H1 (cell line): Measurements from ENCODE around the gene PDZD2. TPM values are rescaled to one million over a fixed set of nuclear protein-coding genes. Genes with fewer than 3 reads are reported as not detected.

Experiments
- CREB1 ChIP-seq: IDR thresholded peaks from 2 replicates; pipeline ENCODE4 v1.6.1; 2012; ENCODE audit warnings: inconsistent platforms
- EZH2 ChIP-seq: fragments of 200-600 bp; sonication (generic); IDR thresholded peaks from 2 replicates; pipeline ENCODE4 v1.7.1; 2012; ENCODE audit warnings: low read depth, mild to moderate bottlenecking, moderate library complexity, low read length, inconsistent platforms; ENCODE audit not compliant: severe bottlenecking
- HDAC2 ChIP-seq, 2 experiments: fragments of 300-600 bp in 1 of 2; sonication (generic) in 1 of 2; IDR thresholded peaks; 2 replicates each; pipeline ENCODE4 v1.6.1; 2011 to 2012; ENCODE audit warnings: low read depth in 2 of 2, low read length in 2 of 2, mild to moderate bottlenecking in 2 of 2, moderate library complexity in 2 of 2, borderline replicate concordance in 1 of 2, inconsistent platforms in 1 of 2
- NANOG ChIP-seq: IDR thresholded peaks from 2 replicates; pipeline ENCODE4 v1.6.1; 2011; ENCODE audit warnings: low read length, low read depth, mild to moderate bottlenecking, inconsistent platforms; ENCODE audit not compliant: insufficient read depth, poor library complexity, severe bottlenecking
- SAP30 ChIP-seq: fragments of 300-600 bp; sonication (generic); IDR thresholded peaks from 2 replicates; pipeline ENCODE4 v1.7.1; 2012; ENCODE audit warnings: low read length, moderate library complexity, mild to moderate bottlenecking, inconsistent platforms; ENCODE audit not compliant: insufficient read depth, insufficient replicate concordance
- polyA plus RNA-seq, 7 experiments: library from polyadenylated mRNA; depleted of rRNA in 3 of 7; stranded (reverse) in 5 of 7; unstranded in 2 of 7; fragments of >200 nt in 5 of 7; fragments of 200-250 nt in 2 of 7; gene quantifications; 1 replicate in 5 of 7; 2 replicates in 1 of 7; 4 replicates in 1 of 7; pipeline versions ENCODE4 v1.2.1 to v1.2.3, GENCODE V29; 2011 to 2013; ENCODE audit warnings: missing spikeins in 2 of 7, mixed read lengths in 2 of 7
- total RNA-seq: library from RNA; stranded (reverse); fragmentation: NEBNext Ultra II Directional; extraction: Animal tissue kit (Norgen Biotek cat#: 25700); gene quantifications from 2 replicates; pipeline ENCODE4 v1.2.1, GENCODE V29; 2021
- TF ChIP-seq, protein P1 (sequence below): IDR thresholded peaks from 2 replicates; pipeline ENCODE4 v1.6.1; 2011; ENCODE audit warnings: low read length, improper control_type of control experiment

Gene PDZD2
- total and polyA plus RNA-seq, 2 of the 8 experiments (the other 6 are each of a cell fraction or from before 2014, with no cell fraction given) = 1.2 to 6.8 TPM

- TF ChIP-seq NANOG (no peak), CREB1 (no peak), HDAC2 (IDR thresholded peaks at IDR 0.05; ENCODE audit: borderline replicate concordance in 1 of 2, low read depth in 2 of 2, low read length in 2 of 2) (no peak), SAP30 (no peak), EZH2 (no peak)
- TF ChIP-seq, protein P1, sequence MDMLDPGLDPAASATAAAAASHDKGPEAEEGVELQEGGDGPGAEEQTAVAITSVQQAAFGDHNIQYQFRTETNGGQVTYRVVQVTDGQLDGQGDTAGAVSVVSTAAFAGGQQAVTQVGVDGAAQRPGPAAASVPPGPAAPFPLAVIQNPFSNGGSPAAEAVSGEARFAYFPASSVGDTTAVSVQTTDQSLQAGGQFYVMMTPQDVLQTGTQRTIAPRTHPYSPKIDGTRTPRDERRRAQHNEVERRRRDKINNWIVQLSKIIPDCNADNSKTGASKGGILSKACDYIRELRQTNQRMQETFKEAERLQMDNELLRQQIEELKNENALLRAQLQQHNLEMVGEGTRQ = no peak
- TF ChIP-seq, all 59 proteins: peak for 0
Observed at GRCh38 chr5:31769530-31769929, 130.6 kb downstream of the PDZD2 start (continued).
